Measurements from ENCODE around the gene HACE1.

The HACE1 gene

DNA sequence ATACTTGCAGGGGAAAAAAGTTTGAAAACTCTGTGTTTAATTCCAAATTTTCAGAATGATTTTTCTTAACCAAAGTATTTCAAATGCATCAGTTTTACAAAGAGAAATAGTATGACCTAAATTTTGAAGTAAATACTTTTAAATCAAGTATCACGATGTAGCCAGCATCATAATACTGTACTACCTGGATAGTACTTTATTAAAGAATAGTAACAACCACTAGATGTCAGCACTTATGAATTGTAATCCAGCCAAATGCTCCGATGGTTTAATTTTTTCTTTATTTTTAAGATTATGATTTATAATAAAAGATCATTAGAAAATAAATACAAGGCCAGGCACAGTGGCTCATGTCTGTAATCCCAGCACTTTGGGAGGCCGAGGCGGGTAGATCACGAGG lies 37.2 kb upstream of the HACE1 start:
- no peaks in the 10 kb centered on the region for H3K4me1 ChIP-seq (ENCODE audit: low read depth, poor library complexity, severe bottlenecking)
- H3K4me2 ChIP-seq: no peak overlapping the region
- H4K20me1 ChIP-seq (ENCODE audit: insufficient read depth): no peaks in the 10 kb centered on the region
- no peak overlapping the region for H3K9ac ChIP-seq
- TF ChIP-seq, protein P1, sequence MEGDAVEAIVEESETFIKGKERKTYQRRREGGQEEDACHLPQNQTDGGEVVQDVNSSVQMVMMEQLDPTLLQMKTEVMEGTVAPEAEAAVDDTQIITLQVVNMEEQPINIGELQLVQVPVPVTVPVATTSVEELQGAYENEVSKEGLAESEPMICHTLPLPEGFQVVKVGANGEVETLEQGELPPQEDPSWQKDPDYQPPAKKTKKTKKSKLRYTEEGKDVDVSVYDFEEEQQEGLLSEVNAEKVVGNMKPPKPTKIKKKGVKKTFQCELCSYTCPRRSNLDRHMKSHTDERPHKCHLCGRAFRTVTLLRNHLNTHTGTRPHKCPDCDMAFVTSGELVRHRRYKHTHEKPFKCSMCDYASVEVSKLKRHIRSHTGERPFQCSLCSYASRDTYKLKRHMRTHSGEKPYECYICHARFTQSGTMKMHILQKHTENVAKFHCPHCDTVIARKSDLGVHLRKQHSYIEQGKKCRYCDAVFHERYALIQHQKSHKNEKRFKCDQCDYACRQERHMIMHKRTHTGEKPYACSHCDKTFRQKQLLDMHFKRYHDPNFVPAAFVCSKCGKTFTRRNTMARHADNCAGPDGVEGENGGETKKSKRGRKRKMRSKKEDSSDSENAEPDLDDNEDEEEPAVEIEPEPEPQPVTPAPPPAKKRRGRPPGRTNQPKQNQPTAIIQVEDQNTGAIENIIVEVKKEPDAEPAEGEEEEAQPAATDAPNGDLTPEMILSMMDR (conservative IDR thresholded peaks at IDR 0.05; ENCODE audit: low read depth, low read length): no peak
- H2AFZ ChIP-seq (ENCODE audit: low read depth): no peak overlapping the region
- H3K4me3 ChIP-seq (IDR thresholded peaks at IDR 0.05; ENCODE audit: insufficient read depth, low read depth, low read length): no peak overlapping the region
- H3K36me3 ChIP-seq (ENCODE audit: insufficient read depth): no peaks in the 10 kb centered on the region
- H3K79me2 ChIP-seq (ENCODE audit: insufficient read depth, low read depth): no peaks in the 10 kb centered on the region
- H3K27me3 ChIP-seq (ENCODE audit: insufficient read depth, low read depth): no peaks in the 10 kb centered on the region
- no peak overlapping the region for H3K27ac ChIP-seq

DNA sequence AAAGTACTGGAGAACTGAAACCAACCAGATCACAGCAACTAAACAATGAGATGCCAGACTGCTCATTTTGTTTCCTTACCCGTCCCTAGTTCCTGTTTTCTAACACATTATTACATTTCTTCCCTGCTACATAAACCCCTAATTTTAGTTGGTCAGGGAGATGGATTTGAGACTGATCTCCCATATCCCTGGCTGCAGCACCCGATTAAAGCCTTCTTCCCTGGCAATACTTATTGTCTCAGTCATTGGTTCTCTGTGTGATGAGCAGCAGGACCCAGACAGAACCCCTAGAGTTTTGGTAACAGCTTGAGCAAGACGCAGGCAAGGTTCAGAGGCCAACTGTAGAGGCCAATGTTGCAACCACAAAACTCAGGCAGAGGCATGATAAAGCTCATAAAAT lies 28.3 kb upstream of the HACE1 start:
- H3K27me3 ChIP-seq (ENCODE audit: insufficient read depth, low read depth): no peaks in the 10 kb centered on the region
- no peak overlapping the region for H2AFZ ChIP-seq (ENCODE audit: low read depth)
- no peak overlapping the region for H3K4me2 ChIP-seq
- no peak overlapping the region for H3K9ac ChIP-seq
- H3K4me3 ChIP-seq (IDR thresholded peaks at IDR 0.05; ENCODE audit: insufficient read depth, low read depth, low read length): no peak overlapping the region
- no peaks in the 10 kb centered on the region for H3K36me3 ChIP-seq (ENCODE audit: insufficient read depth)
- H3K4me1 ChIP-seq (ENCODE audit: low read depth, poor library complexity, severe bottlenecking): no peaks in the 10 kb centered on the region
- no peaks in the 10 kb centered on the region for H3K79me2 ChIP-seq (ENCODE audit: insufficient read depth, low read depth)
- H4K20me1 ChIP-seq (ENCODE audit: insufficient read depth): no peaks in the 10 kb centered on the region
- TF ChIP-seq, protein P1 (conservative IDR thresholded peaks at IDR 0.05; ENCODE audit: low read depth, low read length): no peak
- H3K27ac ChIP-seq: no peak overlapping the region

DNA sequence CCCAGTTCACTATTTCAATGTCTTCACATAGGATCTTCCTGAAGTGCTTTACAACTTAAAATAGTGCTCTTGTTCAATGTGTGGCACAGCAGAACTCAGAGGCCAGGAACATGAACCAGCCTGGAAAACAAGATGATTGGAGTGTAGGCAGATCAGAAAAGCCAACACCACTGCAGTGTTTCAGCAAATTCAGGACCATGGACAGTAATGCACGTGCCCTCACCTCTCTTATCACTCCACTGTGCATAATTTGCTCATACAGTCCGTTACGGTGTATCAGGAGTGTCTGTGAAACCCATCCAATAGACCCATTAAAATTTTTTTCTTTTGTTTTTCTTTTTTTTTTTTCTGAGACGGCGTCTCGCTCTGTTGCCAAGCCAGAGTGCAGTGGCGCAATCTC lies 27.6 kb upstream of the HACE1 start:
- Histone ChIP-seq H4K20me1 (ENCODE audit: insufficient read depth) (no peaks in the 10 kb centered on the region), H2AFZ (ENCODE audit: low read depth) (no peak overlapping the region), H3K9ac (no peak overlapping the region), H3K4me1 (ENCODE audit: low read depth, poor library complexity, severe bottlenecking) (no peaks in the 10 kb centered on the region), H3K36me3 (ENCODE audit: insufficient read depth) (no peaks in the 10 kb centered on the region), H3K27me3 (ENCODE audit: insufficient read depth, low read depth) (no peaks in the 10 kb centered on the region), H3K4me3 (IDR thresholded peaks at IDR 0.05; ENCODE audit: insufficient read depth, low read depth, low read length) (no peak overlapping the region), H3K27ac (no peak overlapping the region), H3K79me2 (ENCODE audit: insufficient read depth, low read depth) (no peaks in the 10 kb centered on the region), H3K4me2 (no peak overlapping the region)
- TF ChIP-seq, protein P1 (conservative IDR thresholded peaks at IDR 0.05; ENCODE audit: low read depth, low read length): no peak

DNA sequence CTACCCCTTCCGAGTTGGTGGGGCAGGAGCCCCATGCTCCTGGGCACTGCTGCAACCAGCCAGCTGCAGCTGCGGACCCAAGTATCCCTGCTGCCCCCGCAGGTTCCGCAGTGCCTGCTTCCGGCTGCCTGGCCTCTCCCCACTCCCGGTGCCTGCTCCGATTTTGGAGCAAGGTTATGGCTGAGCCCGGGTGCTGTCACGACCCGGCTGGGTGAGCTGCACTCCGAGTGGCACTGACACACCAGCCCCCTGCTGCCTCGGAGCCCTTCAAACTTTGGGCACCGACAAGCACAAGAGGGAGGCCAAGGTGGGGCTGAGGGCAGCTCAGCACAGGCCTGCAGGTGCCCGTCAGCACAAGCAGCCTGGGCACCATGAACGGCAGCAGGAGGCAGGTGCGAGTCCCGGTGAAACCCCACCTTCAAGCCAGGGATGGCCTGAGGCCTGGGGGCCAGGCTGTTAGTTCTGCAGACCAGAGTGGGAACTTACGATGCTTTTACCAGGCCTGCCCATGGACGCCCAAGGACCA lies 25.9 kb upstream of the HACE1 start:
- H2AFZ ChIP-seq (ENCODE audit: low read depth): no peak overlapping the region
- no peaks in the 10 kb centered on the region for H3K36me3 ChIP-seq (ENCODE audit: insufficient read depth)
- H3K4me1 ChIP-seq (ENCODE audit: low read depth, poor library complexity, severe bottlenecking): no peaks in the 10 kb centered on the region
- no peak overlapping the region for H3K4me2 ChIP-seq
- H3K27me3 ChIP-seq (ENCODE audit: insufficient read depth, low read depth): no peaks in the 10 kb centered on the region
- H3K9ac ChIP-seq: no peak overlapping the region
- TF ChIP-seq, protein P1 (conservative IDR thresholded peaks at IDR 0.05; ENCODE audit: low read depth, low read length): no peak
- H3K27ac ChIP-seq: no peak overlapping the region
- H3K4me3 ChIP-seq (IDR thresholded peaks at IDR 0.05; ENCODE audit: insufficient read depth, low read depth, low read length): no peak overlapping the region
- no peaks in the 10 kb centered on the region for H3K79me2 ChIP-seq (ENCODE audit: insufficient read depth, low read depth)
- no peaks in the 10 kb centered on the region for H4K20me1 ChIP-seq (ENCODE audit: insufficient read depth)
